ENCODE measurements around the gene SOX1. TPM values are rescaled to one million over a fixed set of nuclear protein-coding genes. Genes with fewer than 3 reads are reported as not detected.

Gene SOX1
- total RNA-seq, 1 experiment from 2014 or later: 0.15 TPM

GRCh38 chr13:112028481-112028880, 38.5 kb upstream of the SOX1 start:
- DNase-seq (ENCODE audit: low spot score) (no peak), ATAC-seq (no peak)
- H3K27ac Mint-ChIP-seq: no peak overlapping the region
- ChIA-PET CTCF (no interaction called here), POLR2A (no interaction called here)
- no peaks in the 10 kb centered on the region for H3K36me3 Mint-ChIP-seq
- H3K27me3 Mint-ChIP-seq (ENCODE audit: low read depth): peaks cover 10% of the 10 kb centered on the region; the same call in 1 of the 2 replicates
- no peak for TF ChIP-seq ZNF232 (CRISPR knock-in tag; IDR thresholded peaks at IDR 0.05)
- TF ChIP-seq FOXJ3 (CRISPR knock-in tag; IDR thresholded peaks at IDR 0.05; ENCODE audit: borderline replicate concordance): no peak
- no peak for TF ChIP-seq MXD4 (CRISPR knock-in tag; IDR thresholded peaks at IDR 0.05; ENCODE audit: borderline replicate concordance)
- no peak for TF ChIP-seq ESRRA (CRISPR knock-in tag; IDR thresholded peaks at IDR 0.05; ENCODE audit: borderline replicate concordance)
- no peak for TF ChIP-seq MLX (CRISPR knock-in tag; IDR thresholded peaks at IDR 0.05)
- no peak for TF ChIP-seq E2F4 (CRISPR knock-in tag; IDR thresholded peaks at IDR 0.05; ENCODE audit: borderline replicate concordance, low read depth)
- TF ChIP-seq TCF7 (CRISPR knock-in tag; IDR thresholded peaks at IDR 0.05; ENCODE audit: low read depth): no peak
- TF ChIP-seq ZBTB21 (CRISPR knock-in tag; IDR thresholded peaks at IDR 0.05; ENCODE audit: borderline replicate concordance): no peak
- TF ChIP-seq ZNF263 (CRISPR knock-in tag; IDR thresholded peaks at IDR 0.05; ENCODE audit: low read depth): no peak
- TF ChIP-seq FOXP4 (CRISPR knock-in tag; IDR thresholded peaks at IDR 0.05): no peak
- no peak for TF ChIP-seq CREB1 (CRISPR knock-in tag; IDR thresholded peaks at IDR 0.05)
- no peak for TF ChIP-seq ZNF281 (CRISPR knock-in tag; IDR thresholded peaks at IDR 0.05)
- no peak for TF ChIP-seq HMGXB4 (CRISPR knock-in tag; IDR thresholded peaks at IDR 0.05)
- TF ChIP-seq NFYB (CRISPR knock-in tag; conservative IDR thresholded peaks at IDR 0.05; ENCODE audit: low read depth): no peak
- no peak for TF ChIP-seq USF1 (CRISPR knock-in tag; IDR thresholded peaks at IDR 0.05)
- no peak for TF ChIP-seq IRF1 (CRISPR knock-in tag; IDR thresholded peaks at IDR 0.05)
- no peak overlapping the region for H3K4me3 Mint-ChIP-seq
- H3K9me3 Mint-ChIP-seq: no peaks in the 10 kb centered on the region
- H3K4me1 Mint-ChIP-seq: peaks cover 5% of the 10 kb centered on the region
